NOMO-1 (cell line): ENCODE measurements around the gene SLC10A1.

Source experiments
- DNase-seq, 2 experiments: peaks; one replicate each; lab custom pipeline; 2025; ENCODE audit not compliant: unreplicated experiment in 2 of 2; lab: John Stamatoyannopoulos, UW

The SLC10A1 gene

GRCh38 chr14:69726761-69727511, 70.1 kb downstream of the SLC10A1 start:
- peak; percentile 59 to 63 for DNase-seq
